Heart left ventricle (tissue), 16 donors: ENCODE results near the gene BAMBI. TPM values are rescaled to one million over a fixed set of nuclear protein-coding genes. Genes with fewer than 3 reads are reported as not detected.

Experiments used
- ATAC-seq, 4 donors: fragments of 200-7000 bp; cut with Tn5 transposase; one replicate each; pipeline ENCODE4 v1.9.1; 2020 to 2022; ENCODE audit warnings: moderate library complexity in 4 of 4, mild to moderate bottlenecking in 3 of 4, moderate number of reproducible peaks in 1 of 4
- DNase-seq, 5 donors: peaks; one replicate each; pipeline ENCODE4 v3.0.0-alpha.2; 2020
- H3K27ac ChIP-seq, 12 donors: fragments of 200-600 bp; sonication (generic) in 4 of 12; one replicate each; pipeline versions ENCODE4 v1.5.0 to v1.8.0; 2016 to 2022; ENCODE audit warnings: mild to moderate bottlenecking in 2 of 12
- H3K27me3 ChIP-seq, 9 donors: fragments of 200-600 bp; sonication (generic) in 2 of 9; one replicate each; pipeline versions ENCODE4 v1.5.1 to v1.8.0; 2016 to 2022; ENCODE audit warnings: mild to moderate bottlenecking in 3 of 9
- H3K36me3 ChIP-seq, 9 donors: fragments of 200-600 bp; sonication (generic) in 2 of 9; one replicate each; pipeline versions ENCODE4 v1.5.0 to v1.8.0; 2018 to 2022; ENCODE audit warnings: mild to moderate bottlenecking in 2 of 9
- H3K4me1 ChIP-seq, 12 donors: fragments of 200-600 bp; sonication (generic) in 4 of 12; one replicate each; pipeline versions ENCODE4 v1.5.0 to v1.8.0; 2016 to 2022; ENCODE audit warnings: mild to moderate bottlenecking in 3 of 12
- H3K4me3 ChIP-seq, 12 donors: fragments of 200-600 bp; sonication (generic) in 4 of 12; one replicate each; pipeline versions ENCODE4 v1.5.0 to v1.8.0; 2017 to 2022; ENCODE audit warnings: mild to moderate bottlenecking in 9 of 12, moderate library complexity in 4 of 12
- H3K9me3 ChIP-seq, 12 donors: fragments of 200-600 bp; sonication (generic) in 4 of 12; one replicate each; pipeline versions ENCODE4 v1.5.0 to v1.8.0; 2016 to 2022; ENCODE audit warnings: mild to moderate bottlenecking in 1 of 12
- CTCF ChIP-seq, 12 donors: fragments of 200-600 bp; sonication (generic) in 4 of 12; IDR thresholded peaks; one replicate each; pipeline versions ENCODE4 v1.5.0 to v1.8.0; 2018 to 2022; ENCODE audit warnings: antibody characterized with exemption in 12 of 12, mild to moderate bottlenecking in 5 of 12
- POLR2A ChIP-seq, 2 donors: fragments of 450-650 bp; IDR thresholded peaks; one replicate each; pipeline ENCODE4 v1.6.1; 2017; ENCODE audit warnings: antibody characterized with exemption in 2 of 2, mild to moderate bottlenecking in 2 of 2, moderate library complexity in 2 of 2
- WGBS, 4 donors: extraction: QIAGEN DNeasy Blood & Tissue Kit in 2 of 4; methylation state at CpG; one replicate each; pipeline versions ENCODE4 v1.1.5 to v1.1.7; 2013 to 2018; 5-methylcytosine and 5-hydroxymethylcytosine counted together
- intact Hi-C, 10 donors: fragments of 100-400 bp; cut with DNase I; formaldehyde crosslinking; loops; one replicate each; pipeline versions ENCODE4 v1.11.1 to v1.14.2; 2022
- polyA plus RNA-seq, 2 donors: library from polyadenylated mRNA; stranded (reverse); fragments of 200-250 nt; gene quantifications; one replicate each; pipeline ENCODE4 v1.2.3, GENCODE V29; 2013
- total RNA-seq, 9 donors: library from RNA; depleted of rRNA in 2 of 9; stranded (reverse); fragments of >200 nt in 2 of 9; fragmentation: NEBNext Ultra II Directional in 3 of 9; extraction: Animal tissue kit (Norgen Biotek cat#: 25700) in 3 of 9; gene quantifications; one replicate each; pipeline versions ENCODE4 v1.1.0 to v1.2.4, GENCODE V29; 2016 to 2023
- donor health status: ischemic (EF 13 %, LVEDD 7.1; RV severe dilation, severe dysfunction).
- donor health status: healthy with polysubstance abuse.
- donor health status: DM: no; HTN: yes; CAD: no.
- donor health status: DM: no; HTN: no; CAD: no.
- donor health status: ischemic (EF 25% LVEDD 6.9; RV normal size, moderate dysfunction).
- donor health status: ischemic (EF 25% LVEDD 5.7; RV mildly dilated, moderate dysfunction).
- donor health status: healthy.
- donor health status: DM: yes; HTN: yes; CAD: no.
- donor health status: ischemic (EF 35%, LVEDD 5.7; RV mildly dilated, moderate dysfunction).
- donor health status: nonischemic (EF 11% LVEDD 7.7; RV severe dilation, severe dysfunction).
- donor health status: DM: yes; HTN: yes; CAD: no.
- donor health status: PGD.
- donor health status: ischemic (EF 29% LVEDD 5.4; RV normal size, mild dysfunction).
- donor health status: nonischemic (EF 23%, LVEDD 6.1; RV moderate dilation, normal function).

The BAMBI gene
- total and polyA plus RNA-seq, 11 donors, result 5.3 to 53.3 (median 24.8) TPM

GRCh38 chr10:28681928-28682750 is 4.8 kb downstream of the BAMBI start:
- Histone ChIP-seq H3K4me3 (peak overlapping the region in 1 of 12 donors; percentile 3), H3K9me3 (no peaks in the 10 kb centered on the region), H3K36me3 (peaks cover 0 to 30% (median 0%) of the 10 kb centered on the region in 9 donors), H3K27ac (peak overlapping the region in 1 of 12 donors; percentile 14), H3K4me1 (peaks cover 0 to 48% (median 22%) of the 10 kb centered on the region in 12 donors), H3K27me3 (peaks cover 0 to 45% (median 3%) of the 10 kb centered on the region in 9 donors)
- intact Hi-C loops, result loop anchor here in 2 of 10 donors (2.0 to 10.0 kb wide), 3 partner anchors 123 to 303 kb away; no protein-coding TSS in a partner anchor
- no peak for TF ChIP-seq POLR2A (IDR thresholded peaks at IDR 0.05)
- TF ChIP-seq CTCF (IDR thresholded peaks at IDR 0.05), result no peak
- DNase-seq, result no peak
- WGBS, 4 donors, result 42 to 61% (median 55%) methylated on average over 14 of the region's 14 CpGs
- ATAC-seq, result no peak

- Histone ChIP-seq H3K4me1 (peaks cover 0 to 55% (median 22%) of the 10 kb centered on the region in 12 donors), H3K36me3 (peaks cover 0 to 30% (median 0%) of the 10 kb centered on the region in 9 donors), H3K27ac (peak overlapping the region in 1 of 12 donors; percentile 22), H3K4me3 (no peak overlapping the region), H3K27me3 (peaks cover 0 to 24% (median 0%) of the 10 kb centered on the region in 9 donors), H3K9me3 (no peaks in the 10 kb centered on the region)
- no peak for TF ChIP-seq POLR2A (IDR thresholded peaks at IDR 0.05)
- TF ChIP-seq CTCF (IDR thresholded peaks at IDR 0.05), result no peak
- intact Hi-C loops, result loop anchor here in 1 of 10 donors (10.0 kb wide), 1 partner anchor 120 kb away; no protein-coding TSS in a partner anchor
- ATAC-seq (no peak), DNase-seq (no peak)
- 88 to 92% (median 90%) methylated on average over 13 of the region's 13 CpGs for WGBS, 4 donors
These were observed 7.0 kb downstream of the BAMBI start for GRCh38 chr10:28684157-28684985.

- TF ChIP-seq POLR2A (IDR thresholded peaks at IDR 0.05) (no peak), CTCF (IDR thresholded peaks at IDR 0.05) (no peak)
- Histone ChIP-seq H3K36me3 (peaks cover 0 to 30% (median 0%) of the 10 kb centered on the region in 9 donors), H3K4me1 (peaks cover 0 to 51% (median 20%) of the 10 kb centered on the region in 12 donors), H3K4me3 (no peak overlapping the region), H3K27ac (peak overlapping the region in 1 of 12 donors; percentile 22), H3K9me3 (no peaks in the 10 kb centered on the region), H3K27me3 (peaks cover 0 to 17% (median 0%) of the 10 kb centered on the region in 9 donors)
- ATAC-seq (peak in 1 of 4 donors; percentile 49), DNase-seq (no peak)
- WGBS, 4 donors, result 73 to 84% (median 77%) methylated on average over 5 of the region's 5 CpGs
- intact Hi-C loops, result loop anchor here in 1 of 10 donors (10.0 kb wide), 1 partner anchor 120 kb away; no protein-coding TSS in a partner anchor
These were observed 7.8 kb downstream of the BAMBI start for GRCh38 chr10:28684986-28685580.
